G401.6 (cell line): ENCODE data around the gene CELF5.
"Not testable (repeated sequence)": the region's sequence is repeated elsewhere in the genome, so short reads cannot be mapped to it uniquely, and the experiment has no call there.

Experiments
- FAIRE-seq: peaks from 2 replicates; lab custom pipeline; 2012; peaks lifted over from hg19 to GRCh38; lab: Jason Lieb, UNC

CELF5 gene

DNA sequence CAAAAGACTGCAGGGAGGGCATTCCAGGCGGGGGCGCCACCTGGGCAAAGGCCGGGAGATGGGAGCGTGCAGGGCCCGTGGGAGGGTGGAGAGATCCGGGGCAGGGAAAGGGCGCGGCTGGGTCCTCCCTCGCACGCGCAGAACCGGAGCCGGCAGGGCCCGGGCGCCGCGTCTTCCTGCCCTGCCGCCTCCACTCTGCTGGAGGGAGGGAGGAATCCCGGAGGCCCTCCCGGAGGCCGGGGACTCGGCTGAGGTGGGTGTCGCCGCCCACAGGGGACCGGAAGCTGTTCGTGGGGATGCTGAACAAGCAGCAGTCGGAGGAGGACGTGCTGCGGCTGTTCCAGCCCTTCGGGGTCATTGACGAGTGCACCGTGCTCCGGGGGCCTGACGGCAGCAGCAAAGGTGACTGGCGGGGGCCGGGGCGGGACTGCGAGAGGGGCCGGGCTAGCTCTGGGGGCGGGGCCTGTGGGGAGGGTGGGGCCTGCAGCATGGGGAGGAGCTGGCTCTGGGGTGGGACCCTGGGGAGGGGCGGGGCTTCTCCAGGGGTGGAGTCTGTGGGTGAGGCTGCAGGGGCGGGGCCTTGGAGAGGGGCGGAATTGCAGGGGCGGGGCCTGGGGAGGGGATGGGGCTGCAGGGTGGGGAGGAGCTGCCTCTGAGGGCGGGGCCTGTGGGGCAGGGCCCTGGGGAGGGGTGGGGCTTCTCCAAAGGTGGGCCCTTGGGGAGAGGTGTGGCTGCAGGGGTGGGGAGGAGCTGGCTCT is 51.3 kb downstream of the CELF5 start:
- FAIRE-seq, result no peak

DNA sequence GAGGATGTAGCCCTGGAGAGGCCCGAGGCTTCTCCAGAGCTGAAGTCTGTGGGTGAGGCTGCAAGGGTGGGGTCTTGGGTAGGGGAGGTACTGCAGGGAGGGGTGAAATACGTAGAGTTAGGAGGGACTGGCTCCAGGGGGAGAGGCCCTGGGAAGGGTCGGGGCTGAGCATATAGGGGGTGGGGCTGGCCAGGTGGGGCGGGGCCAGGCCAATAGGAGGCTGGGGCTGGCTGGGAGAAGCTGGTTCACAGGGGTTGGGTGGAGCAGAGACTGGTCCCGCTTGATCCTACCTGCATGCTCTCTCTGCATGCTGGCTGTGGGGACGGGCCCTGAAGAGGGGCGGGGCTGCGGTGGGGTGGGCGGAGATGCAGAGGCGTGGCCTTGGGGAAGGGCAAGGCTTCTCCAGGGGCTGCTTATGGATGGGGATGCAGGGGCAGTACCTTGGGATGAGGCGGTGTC is 51.9 kb downstream of the CELF5 start:
- FAIRE-seq, result peak; percentile 78

DNA sequence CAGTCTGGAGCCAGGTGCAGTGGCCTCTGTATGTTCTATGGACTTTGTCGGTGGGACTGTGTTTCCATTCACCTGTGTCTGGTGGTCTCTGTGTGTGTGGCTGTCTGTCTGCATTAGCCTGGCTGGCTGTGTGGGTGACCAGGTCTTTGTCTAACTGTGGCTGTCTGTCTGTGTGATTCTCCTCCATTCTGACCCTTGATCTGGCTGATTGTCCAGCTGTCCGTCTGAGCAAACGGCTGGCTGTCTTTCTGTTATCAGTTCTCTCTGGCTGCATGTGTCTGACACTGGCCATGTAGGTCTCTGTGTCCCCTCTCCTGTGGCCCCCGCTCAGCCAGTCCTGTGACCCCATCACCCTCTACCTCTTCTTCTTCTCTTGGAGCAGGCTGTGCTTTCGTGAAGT is 53.2 kb downstream of the CELF5 start:
- no peak for FAIRE-seq

DNA sequence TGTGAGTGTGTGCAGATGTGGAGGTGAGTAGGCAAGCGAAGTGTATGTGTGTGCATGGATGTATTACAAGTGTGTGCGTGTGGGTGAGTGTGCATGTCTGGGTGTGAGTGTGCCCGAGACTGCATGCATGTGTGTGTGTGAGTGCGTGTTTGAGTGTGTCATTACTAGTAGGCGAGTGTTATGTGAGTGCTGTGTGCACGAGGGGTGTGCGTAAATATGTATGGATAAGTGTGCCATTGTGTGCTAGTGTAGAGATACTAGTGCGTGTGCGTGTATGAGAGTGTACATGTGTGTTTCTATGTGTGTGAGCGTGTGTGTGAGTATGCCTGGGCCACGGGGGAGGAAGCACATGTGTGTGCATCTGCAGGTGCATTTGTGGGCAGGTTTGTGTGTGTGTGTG is 53.8 kb downstream of the CELF5 start:
- FAIRE-seq, result no peak

DNA sequence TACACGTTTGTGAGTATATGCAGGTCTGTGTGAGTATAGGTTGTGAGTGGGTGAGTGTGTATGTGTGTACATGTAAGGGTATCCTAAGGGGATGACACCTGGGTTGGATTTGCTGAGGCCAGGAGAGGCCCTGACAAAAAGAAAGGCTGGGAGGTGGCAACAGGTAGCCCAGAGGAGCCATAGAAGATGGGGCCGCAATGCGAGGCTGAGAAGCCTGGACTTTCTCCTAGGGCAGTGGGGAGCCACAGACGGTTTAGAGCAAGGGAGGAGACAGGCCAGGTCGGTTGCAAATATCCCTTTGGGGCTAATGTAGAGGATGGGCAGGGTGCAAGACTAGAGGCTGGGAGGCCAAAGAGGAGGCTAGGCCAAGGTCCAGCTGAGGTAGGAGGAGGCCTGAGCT is 54.3 kb downstream of the CELF5 start:
- no peak for FAIRE-seq

DNA sequence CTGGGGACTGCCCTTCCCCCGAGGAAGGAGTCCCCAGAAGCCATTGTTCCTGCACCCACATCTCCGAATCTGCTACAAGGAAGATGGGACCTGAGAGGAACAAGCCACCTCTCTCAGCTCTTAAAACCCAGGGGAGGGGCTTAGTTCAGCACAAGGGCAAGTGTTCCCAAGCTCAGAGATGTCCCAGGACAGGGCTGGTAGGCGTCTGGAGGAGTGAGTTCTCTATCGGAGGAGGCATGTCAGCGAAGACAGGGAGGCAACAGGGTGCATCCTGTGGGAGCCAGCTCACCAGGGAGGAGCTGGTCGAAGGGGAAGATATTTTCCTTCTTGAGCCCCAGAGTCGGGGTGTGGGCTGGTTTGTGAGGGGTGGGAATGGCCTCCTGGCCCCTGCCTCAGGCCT is 54.8 kb downstream of the CELF5 start:
- FAIRE-seq, result no peak

DNA sequence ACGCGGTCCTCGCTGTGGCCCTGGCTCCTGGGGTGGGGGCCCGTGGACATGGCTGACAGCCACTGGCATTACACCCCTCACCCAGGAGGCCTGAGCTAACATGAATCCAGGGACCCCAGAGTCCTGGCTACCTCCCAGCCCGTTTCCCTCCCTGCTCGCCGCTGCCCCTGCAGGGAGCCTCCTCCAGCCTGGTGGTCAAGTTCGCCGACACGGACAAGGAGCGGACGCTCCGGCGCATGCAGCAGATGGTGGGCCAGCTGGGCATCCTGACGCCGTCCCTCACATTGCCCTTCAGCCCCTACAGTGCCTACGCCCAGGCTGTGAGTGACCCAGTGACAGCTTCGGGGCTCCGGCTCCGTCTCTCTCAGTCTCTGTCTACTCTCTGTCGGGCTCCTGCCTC is 56.6 kb downstream of the CELF5 start:
- no peak for FAIRE-seq

DNA sequence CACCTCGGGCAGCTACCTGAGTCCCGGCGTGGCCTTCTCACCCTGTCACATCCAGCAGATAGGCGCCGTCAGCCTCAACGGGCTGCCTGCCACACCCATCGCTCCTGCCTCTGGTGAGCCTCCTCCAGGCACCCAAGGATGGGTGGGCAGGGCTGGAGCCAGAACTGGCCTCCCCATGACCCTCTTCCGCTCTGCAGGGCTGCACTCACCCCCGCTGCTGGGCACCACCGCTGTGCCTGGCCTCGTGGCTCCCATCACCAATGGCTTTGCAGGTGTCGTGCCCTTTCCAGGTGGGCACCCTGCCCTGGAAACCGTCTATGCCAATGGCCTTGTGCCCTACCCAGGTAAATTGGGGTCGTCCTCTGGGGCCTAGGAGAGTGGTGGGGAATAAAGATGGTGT is 57.7 kb downstream of the CELF5 start:
- FAIRE-seq, result no peak

DNA sequence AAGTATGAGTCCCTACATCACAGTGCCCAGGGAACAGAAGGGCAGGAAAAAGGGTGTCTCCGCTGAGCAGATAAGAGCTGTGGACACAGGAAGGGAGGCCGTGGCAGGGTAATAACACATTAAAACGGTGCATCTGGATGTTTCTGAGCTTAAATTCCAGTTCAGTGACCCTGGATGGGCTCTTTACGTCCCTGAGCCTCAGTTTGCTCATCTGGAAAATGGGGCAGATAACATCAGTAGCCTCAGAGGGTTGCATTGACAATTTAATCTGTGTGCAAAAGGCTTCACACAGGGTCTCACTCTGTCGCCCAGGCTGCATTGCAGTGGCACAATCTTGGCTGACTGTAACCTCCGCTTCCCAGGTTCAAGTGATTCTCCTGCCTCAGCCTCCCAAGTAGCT is 58.1 kb downstream of the CELF5 start:
- FAIRE-seq, result no peak

DNA sequence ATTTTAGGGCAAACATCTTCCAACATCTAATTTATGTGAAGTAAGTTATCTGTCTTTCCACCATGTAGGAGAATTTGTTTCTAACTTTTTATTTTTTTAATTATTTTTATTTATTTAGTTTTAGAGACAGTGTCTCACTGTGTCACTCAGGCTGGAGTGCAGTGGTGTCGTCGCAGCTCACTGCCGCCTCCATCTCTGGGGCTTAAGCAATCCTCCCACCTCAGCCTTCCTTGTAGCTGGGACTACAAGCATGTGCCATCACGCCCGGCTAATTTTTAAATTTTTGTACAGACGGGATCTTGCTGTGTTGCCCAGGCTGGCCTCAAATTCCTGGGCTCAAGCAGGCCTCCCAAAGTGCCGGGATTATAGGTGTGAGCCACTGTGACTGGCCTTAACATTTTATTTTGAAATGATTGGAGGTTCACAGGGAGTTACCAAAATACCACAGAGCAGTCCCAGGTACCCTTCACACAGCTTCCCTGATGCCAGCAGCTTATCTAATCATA is 58.8 kb downstream of the CELF5 start:
- no peak for FAIRE-seq

DNA sequence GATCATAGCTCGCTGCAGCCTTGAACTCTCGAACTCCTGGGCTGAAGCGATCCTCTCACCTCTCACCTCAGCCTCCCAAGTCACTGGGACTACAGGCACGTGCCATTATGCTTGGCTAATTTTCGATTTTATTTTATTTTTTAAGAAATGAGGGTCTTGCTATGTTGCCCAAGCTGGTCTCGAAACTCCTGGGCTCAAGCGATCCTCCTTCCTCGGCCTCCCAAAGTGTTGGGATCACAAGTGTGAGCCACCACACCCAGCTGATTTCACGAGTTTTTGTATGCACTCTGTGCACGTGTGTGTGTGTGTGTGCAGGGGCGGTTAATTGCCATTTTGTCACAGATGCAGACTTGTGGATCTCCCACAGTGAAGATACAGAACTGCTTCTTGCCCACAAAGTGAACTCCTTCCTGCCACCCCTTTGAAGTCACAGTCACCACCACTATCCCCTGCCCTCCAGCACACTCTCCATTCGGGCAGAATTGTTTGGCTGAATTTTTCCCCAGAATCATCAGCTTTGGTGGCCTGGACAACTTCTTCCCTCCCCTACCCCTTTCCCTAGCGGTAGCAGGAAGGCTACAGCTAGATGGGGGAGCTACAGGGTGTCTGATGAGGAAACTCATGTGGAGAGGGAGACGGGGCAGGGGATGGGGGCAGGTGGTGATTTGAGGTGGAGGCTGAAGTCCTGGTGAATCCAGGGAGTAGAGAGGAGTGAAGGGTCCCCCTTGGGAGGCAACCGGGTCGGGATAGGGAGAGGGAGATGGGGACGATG is 59.6 kb downstream of the CELF5 start:
- FAIRE-seq, result no peak

DNA sequence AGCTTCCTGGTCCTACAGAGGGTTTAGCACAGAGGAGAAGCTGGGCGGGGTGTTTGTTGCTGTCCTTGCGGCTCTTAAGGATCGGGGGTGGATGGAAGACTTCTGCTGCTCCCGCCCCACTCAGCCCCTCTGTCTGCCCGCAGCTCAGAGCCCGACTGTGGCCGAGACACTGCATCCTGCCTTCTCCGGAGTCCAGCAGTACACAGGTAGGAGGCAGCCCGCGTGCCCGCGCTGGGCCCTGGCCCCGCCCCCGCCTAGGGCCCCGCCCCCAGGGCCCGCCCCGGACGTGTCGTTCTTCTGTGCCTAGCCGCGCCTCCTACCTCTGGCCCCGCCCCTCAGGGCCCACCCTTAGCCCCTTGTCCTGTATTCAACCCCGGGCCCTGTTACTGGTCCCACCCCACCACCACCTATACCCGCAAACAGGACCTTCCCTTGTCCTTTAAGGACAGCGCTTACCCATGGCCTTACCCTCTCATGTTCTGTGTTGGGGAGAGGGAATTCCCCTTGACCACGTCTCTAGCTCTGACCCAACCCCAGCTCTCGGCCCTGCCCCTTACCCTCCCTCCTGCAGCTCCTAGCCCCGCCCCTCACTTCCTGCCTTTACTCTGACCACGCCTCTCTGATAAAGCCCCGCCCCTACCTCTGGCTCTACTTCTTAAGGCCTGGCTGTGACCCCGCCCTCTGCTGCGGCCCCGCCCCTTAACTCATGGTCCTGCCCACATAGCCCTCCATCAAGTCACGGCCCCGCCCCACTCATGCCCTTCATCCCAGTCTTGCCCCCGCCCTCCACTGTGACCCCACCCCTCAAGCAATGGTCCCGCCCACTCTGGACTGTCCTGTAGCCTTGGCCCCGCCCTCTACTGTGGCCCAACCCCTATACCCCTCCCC is 60.5 kb downstream of the CELF5 start:
- peak; percentile 95 for FAIRE-seq

DNA sequence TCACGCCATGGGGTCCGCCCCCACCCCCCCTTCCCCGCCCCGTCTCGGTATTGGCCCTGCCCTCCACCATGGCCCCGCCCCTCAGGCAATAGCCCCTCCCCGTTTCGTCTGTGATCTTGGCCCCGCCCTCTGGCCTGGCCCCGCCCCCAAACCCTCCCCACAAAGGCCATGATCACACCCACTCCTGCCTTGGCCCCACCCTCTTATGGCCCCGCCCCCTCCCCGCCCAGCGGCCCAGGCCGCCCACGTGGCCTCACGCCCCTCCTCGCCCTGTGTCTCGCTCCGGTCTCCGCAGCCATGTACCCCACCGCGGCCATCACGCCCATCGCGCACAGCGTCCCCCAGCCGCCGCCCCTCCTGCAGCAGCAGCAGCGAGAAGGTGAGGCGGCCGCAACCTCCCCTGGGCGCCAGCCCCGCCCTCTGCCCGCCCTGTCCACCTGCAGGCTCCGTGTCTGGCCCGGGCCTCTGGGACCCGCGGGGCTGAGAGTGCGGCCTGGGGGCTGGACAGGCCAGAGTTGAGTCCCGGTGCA is 61.3 kb downstream of the CELF5 start:
- no peak for FAIRE-seq

DNA sequence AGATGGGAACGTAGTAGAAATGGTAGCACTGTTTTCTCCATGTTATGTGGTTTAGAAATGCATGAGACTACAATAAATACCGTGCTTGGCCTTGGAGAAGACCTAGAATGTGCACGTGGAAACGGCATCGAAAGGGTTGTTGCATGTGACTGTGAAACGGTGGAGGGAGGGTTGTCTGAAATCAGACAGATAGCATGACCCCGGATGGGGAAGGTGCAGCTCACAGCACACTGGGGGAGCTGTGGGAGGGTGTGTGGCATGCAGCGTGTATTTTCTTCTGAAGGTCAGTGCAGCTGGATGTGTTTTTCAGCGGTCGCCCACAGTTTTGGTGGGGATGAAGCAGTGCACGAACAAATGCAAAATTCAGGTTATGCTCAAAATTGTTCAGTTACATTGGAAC is 63.4 kb downstream of the CELF5 start:
- FAIRE-seq, result no peak

DNA sequence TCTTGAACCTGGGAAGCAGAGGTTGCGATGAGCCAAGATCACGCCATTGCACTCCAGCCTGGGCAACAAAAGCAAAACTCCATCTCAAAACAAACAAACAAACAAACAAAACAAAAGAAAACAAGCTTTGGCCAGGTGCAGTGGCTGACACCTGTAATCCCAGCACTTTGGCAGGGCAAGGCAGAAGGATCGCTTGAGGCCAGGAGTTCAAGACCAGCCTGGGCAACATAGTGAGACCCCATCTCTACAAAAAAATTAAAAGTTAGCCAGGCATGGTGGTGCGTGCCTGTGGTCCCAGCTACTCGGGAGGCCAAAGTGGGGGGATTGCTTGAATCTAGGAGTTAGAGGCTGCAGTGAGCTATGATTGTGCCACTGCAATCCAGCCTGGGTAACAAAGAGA is 64.0 kb downstream of the CELF5 start:
- not testable (repeated sequence) for FAIRE-seq

DNA sequence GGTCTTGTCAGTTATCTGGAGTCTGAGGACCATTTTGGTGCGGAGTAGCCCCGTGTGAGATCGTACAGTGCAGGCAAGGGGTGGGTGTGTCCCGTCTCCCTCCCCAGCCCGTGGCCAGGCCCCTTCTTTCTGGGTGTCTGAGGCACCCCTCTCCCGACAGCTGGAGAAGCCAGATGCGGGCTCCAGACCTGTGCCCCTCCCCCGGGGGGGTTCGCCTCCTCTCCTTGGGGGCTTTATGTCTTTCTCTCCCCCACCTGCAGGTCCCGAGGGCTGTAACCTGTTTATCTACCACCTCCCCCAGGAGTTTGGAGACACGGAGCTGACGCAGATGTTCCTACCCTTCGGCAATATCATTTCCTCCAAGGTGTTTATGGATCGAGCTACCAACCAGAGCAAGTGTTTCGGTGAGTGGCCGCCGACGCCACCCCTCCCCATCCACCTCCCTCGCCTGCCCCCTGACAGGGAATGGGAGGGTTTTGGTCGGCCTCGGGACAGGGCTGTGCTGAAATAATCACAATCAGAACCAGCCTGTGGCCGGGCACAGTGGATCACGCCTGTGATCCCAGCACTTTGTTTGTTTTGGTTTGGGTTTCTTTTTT is 65.6 kb downstream of the CELF5 start:
- no peak for FAIRE-seq

DNA sequence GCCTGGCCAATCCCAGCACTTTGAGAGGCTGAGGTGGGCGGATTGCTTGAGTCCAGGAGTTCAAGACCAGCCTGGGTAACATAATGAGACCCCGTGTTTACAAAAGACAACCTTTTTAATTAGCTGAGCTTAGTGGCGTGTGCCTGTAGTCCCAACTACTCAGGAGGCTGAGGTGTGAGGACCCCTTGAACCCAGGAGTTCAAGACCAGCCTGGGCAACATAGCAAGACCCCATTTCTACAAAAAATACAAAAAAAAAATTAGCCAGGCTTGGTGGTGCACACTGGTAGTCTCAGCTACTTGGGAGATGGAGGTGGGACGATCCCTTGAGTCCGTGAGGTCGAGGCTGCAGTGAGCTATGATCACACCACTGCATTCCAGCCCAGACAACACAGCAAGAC is 66.4 kb downstream of the CELF5 start:
- not testable (repeated sequence) for FAIRE-seq

DNA sequence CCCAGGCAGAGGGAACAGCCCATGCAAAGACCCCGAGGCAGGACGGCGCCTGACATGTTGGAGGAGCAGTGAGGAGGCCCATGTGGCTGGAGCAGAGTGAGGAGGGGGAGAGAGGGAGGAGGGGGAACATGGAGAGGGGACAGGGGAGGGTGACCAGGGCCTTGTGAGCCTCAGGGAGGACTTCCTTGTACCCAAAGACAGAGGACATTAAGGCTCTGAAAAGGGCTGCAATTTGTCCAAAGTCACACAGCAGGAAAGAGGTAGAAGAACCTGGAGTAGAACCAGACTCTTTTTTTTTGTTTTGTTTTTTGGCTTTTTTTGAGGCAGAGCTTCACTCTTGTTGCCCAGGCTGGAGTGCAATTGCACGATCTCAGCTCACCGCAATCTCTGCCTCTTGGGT is 67.2 kb downstream of the CELF5 start:
- FAIRE-seq, result no peak

DNA sequence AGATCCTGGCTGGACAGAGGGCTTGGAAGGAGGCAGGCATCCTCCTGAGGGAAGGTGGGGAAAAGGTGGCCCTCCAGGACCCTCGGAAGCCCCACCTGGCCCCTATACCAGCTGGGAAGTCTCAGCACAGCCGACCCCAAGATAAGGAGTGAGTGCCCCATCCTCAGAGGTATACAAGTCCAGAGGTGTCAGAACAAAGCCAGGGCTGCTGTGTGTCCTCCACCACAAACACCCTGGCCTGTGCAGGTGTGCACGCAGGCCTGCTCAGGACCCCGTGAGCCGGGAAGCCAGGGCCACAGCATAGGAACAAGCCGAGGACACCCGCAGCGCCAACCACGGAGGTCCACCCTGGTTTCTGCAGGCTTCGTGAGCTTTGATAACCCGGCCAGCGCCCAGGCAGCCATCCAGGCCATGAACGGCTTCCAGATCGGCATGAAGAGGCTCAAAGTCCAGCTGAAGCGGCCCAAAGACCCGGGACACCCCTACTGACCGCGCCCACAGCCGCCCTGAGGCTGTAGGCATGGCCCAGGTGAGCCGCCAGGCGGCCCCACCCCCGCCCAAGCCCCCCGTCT is 68.6 kb downstream of the CELF5 start:
- FAIRE-seq, result no peak

DNA sequence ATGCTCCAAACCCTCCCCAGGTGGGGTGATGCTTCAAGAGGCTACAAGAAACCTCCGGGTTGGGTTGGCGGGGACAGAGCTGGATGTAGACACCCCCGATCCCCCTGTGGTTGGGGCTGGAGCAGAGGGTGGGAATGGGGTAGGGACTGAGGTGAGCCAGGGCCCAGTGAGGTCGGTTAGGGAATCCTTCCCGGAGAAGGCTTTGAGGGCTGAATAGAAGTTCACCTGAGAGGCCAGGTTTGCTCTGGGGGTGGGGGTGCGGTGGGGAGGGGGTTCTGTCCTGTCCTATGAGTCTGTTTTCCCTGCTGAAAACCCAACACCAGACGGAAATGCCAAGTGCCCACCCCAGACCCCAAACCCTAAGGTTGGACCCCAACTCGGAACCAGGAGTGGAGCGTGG is 69.1 kb downstream of the CELF5 start:
- FAIRE-seq, result no peak

DNA sequence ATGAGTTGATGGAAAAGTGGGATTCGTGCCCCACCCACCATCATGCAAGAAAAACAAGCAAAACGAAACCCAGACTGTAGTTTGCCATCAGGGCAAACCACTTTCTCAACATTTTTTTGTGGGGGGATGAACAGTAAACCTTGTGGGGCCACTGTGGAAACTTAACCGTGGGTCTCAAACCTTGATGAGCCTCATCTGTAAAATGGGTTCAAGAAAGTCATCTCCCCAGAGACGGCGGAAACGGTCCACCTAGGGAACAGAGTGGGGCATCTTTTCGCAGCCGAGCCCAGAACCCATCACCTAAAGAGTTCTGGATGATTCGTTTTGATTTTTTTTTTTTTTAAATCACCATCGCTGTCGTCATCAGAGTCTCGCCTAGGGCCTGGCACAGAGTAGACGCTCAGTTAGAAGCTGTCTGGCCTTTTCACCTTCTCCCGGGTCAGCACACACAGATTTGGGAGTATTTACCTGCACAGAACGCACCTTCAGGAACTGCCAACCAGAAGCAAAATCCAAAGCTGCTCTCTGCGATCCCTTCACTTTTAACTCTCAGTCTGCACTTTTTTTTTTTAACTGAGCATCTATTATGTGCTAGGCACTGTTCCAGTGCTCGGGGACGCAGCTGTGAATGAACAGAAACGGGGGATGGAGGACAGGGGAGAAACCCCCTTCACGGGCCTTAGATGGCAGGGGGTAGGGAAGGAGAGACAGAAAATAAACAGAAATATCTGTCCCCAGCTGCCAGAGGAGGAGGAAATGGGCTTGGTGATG is 69.8 kb downstream of the CELF5 start:
- no peak for FAIRE-seq
